ENCODE results near the gene TKFC.

GRCh38 chr11:61384271-61385242 is 51.5 kb downstream of the TKFC start:
- TF ChIP-seq CTCF (IDR thresholded peaks at IDR 0.05), result no peak
- TF ChIP-seq EP300 (IDR thresholded peaks at IDR 0.05), result no peak
- no peak for TF ChIP-seq POLR2A (IDR thresholded peaks at IDR 0.05)
- no peak for TF ChIP-seq POLR2AphosphoS5 (IDR thresholded peaks at IDR 0.05)
